ENCODE data around the gene FLACC1.
"Not testable (repeated sequence)": the region's sequence is repeated elsewhere in the genome, so short reads cannot be mapped to it uniquely, and the experiment has no call there.

FLACC1 gene, protein sequence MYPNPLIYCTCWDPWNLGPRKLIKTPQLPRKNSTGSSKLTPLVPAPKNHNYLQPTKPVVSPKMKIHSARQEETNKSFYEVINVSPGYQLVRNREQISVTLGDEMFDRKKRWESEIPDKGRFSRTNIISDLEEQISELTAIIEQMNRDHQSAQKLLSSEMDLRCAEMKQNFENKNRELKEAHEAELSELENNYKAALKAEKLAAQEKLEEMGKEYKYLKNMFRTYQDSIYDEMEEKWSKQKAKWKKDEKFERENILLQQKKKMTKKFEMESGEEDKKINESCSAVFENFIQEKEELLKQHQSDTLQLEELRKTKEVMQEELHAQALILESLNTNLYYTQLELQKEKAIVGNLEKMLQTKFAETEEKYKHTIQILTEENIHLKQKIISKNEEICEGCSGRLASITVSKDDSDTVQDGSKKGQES

GRCh38 chr2:201357221-201357620, at the start of gene FLACC1:
TSS of gene FLACC1 (minus strand) at chr2:201357345. CDS start at chr2:201351404, 5,941 bp downstream.
- DNase-seq (ENCODE audit: low read depth) = no peak

DNA sequence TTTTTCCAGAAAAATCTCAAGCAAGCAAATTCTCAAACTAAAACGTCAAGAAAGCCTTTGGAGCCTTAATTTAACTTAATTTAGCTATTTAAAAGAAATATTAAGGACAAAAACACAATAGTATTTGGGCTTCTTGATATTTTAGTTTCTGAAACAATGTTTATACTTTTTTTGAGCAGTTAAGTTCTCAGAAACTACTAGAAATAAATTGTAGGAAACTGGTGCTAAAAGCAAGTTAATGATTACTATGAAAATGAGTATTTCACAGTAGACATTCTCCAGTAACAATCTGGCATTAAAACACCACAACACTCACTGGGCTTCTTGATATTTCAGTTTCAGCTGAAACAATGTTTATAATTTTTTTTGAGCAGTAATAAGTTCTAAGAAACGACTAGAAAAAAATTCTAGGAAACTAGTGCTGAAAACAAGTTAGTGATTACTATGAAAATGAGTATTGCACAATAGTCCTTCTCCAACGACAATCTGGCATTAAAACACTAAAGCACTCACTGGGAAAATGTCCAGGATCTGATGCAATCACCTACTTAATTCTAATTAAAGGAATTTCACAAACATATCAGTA, 49.0 kb upstream of the FLACC1 start:
- DNase-seq (ENCODE audit: low read depth) = no peak

- no peak for DNase-seq (ENCODE audit: low read depth)
Observed at GRCh38 chr2:201404699-201405280, 47.6 kb upstream of the FLACC1 start.

- DNase-seq (ENCODE audit: low read depth) = no peak
Observed at GRCh38 chr2:201403880-201404279, 46.7 kb upstream of the FLACC1 start.

DNA sequence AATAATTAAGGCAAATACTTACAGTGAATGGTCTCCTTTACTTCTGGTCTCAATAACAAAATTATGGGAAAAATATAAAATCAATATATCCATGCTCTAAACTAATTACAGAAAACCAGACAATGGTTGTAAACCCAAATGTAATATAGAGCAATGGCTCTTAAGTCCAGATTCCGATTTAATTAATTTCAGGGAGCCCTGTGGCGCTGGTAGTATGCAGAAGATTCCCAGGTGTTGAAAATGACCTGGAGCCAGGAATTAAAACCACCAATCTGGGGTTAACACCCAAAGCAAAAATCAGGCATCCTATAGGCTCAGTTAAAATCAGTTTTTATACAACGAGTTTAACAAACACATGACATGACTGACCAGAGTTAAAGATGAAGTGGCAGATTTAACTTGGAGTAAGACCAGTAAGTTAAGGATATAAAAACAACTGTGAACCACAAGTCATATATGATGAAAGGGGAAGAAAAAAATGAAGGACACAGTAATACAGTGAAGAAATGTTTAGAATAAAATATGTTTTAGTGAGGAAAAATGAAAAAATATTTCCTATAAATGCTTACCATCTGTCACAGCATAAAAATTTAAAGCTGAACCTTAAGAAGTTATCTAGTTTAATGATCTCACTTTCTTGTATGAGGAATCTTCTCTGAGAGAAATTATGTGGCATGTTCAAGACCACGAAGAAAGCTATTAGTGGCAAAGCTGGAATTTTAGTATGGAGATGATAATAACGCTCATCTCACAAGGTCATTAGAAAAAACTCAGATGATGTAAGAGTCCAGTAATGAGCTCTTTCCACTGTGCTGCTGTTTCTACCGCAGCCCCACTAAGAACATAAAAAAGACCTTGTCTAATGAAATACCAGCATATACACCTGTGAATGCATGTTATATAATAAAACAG, 45.8 kb upstream of the FLACC1 start:
- DNase-seq (ENCODE audit: low read depth) = no peak

DNA sequence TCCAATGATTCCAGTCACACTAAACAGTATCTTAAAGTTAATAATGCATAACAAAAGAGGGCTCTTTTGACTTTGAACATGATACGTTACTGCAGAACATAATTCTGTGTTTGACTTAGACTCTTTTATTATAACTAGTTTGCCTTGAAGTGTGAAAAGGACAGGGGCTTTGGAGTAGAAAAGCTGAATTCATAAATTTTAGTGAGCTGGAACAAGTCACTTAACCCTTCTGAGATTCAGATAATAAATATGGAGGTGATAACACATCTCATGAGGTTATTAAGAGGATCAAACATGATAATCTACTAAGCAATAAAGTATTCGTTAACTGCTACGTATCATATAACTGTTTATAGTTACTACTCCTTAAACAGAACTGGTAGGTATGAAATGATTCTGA, 44.7 kb upstream of the FLACC1 start:
- DNase-seq (ENCODE audit: low read depth) = no peak

DNA sequence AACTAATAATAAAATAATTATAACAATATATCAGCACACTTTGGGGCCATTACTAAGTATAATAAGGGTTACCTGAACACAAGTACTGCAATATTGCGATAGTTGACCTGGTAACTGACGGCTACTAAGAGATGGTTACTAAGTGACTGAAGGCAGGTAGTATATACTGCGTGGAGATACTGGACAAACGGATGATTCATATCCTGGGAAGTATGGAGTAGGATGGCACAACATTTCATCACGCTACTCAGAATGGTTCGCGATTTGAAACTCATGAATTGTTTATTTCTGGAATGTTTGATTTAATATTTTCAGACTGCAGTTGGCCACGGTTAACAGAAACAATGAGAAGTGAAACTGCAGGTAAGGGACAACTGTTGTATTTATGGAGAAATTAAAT, 39.5 kb upstream of the FLACC1 start:
- no peak for DNase-seq (ENCODE audit: low read depth)

DNA sequence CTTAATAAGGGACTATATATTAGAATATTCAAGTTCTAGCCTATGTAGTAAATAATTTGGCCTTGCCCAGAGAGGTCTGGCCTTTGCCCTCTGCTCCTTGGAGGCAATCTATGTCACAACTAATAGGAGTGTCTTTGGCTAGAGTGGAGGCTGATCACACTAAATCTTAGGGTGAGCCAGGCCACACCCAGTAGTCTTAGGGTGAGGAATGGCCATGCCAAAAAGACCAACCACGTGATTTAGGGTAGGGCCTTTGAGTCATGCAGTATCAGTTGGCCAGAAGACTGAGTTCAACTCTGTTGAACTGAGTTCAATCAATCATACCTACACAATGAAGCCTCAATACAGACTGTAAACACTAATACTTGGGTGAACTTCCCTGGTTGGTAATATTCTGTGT, 26.0 kb upstream of the FLACC1 start:
- no peak for DNase-seq (ENCODE audit: low read depth)

DNA sequence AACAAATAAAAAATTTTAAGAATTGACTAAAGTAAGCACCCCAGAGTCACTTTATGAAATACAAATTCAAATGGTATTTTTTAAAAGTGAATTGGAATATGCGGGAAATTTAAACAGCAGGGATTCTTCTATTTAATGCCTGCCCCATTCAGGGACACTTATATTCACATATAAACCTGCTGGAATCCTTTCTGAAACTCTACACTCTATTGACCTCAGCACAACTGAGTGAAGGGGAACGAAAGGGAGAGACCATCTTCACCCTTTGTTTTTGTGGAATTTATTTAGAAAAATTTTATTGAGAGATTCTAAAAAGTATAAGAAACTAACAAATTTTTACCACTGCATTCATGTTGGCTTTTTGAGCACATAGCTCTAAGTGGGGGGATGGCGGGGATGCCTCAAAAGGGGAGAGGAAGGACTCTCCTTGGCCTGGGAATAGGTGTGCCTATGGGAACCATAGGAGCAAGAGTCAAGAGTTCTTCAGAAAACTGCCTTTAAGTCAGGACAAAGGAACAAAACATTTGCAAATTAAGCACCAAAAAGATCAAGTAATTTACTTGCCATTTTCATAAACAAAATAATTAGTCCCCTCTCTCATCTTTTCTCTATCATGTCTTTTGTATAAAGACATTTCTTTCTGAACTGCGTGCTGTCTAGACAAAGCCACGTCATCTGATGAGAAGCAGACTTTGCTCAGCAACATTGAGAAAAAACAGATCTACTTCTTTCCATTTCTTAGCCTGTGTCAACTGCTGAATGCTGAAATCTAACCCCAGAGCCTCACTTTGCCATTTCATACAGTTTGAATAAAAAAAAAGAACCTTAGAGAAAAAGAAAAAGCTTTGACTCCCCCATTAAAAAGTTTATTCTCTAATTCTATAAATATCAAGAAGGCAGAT, 21.6 kb upstream of the FLACC1 start:
- no peak for DNase-seq (ENCODE audit: low read depth)

GRCh38 chr2:201377218-201377617, 20.1 kb upstream of the FLACC1 start:
- no peak for DNase-seq (ENCODE audit: low read depth)

DNA sequence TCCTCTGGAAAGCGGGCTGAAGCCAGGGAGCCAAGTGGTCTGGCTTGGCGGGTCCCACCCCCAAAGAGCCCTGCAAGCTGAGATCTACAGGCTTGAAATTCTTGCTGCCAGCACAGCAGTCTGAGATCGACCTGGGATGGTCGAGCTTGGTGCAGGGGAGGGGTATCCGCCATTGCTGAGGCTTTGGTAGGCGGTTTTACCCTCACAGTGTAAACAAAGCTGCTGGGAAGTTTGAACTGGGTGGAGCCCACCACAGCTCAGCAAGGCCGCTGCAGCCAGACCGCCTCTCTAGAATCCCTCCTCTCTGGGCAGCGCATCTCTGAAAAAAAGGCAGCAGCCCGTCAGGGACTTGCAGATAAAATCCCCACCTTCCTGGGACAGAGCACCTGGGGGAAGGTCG, 12.6 kb upstream of the FLACC1 start:
- no peak for DNase-seq (ENCODE audit: low read depth)

DNA sequence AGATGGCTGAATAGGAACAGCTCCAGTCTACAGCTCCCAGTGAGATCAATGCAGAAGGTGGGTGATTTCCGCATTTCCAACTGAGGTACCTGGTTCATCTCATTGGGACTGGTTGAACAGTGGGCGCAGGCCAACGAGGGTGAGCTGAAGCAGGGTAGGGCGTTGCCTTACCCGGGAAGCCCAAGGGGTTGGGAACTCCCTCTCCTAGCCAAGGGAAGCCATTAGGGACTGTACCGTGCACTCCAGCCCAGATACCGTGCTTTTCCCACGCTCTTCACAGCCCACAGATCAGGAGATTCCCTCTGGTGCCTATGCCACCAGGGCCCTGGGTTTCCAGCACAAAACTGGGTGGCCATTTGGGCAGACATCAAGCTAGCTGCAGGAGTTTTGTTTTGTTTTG, 12.2 kb upstream of the FLACC1 start:
- DNase-seq (ENCODE audit: low read depth) = not testable (repeated sequence)

GRCh38 chr2:201366146-201366545, 9.0 kb upstream of the FLACC1 start:
- DNase-seq (ENCODE audit: low read depth) = no peak

DNA sequence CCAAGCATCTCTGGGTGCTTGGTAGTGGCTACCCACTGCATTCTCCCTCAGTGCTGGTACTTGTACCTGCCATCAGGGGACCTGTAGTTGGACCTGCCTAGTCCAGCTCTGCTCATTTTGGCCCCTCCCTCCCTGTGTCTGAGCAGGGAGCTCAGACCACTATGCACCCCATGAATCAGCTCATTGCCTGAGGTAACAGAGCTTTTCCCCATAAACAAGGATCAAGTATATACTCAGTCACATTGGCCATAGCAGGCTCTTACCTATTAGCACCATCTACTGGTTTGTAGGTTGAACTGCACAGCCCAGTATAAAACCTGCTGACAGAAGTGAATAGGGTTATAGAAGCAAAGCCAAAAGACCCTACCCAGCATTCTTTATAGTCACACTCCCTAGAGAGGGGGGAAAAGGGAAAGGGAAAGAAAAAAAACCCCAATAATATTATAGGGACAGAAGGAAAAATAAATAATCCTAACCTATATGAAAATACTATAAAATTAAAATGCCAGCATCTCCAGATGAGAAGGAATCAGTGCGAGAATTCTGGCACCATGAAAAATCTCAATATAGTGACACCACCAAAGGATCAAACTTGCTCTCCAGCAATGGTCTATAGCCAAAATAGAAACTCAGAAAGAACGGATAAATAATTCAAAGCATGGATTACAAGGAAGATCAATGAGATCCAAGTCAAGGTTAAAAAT, 6.9 kb upstream of the FLACC1 start:
- DNase-seq (ENCODE audit: low read depth) = no peak

GRCh38 chr2:201362396-201362795, 5.3 kb upstream of the FLACC1 start:
- DNase-seq (ENCODE audit: low read depth) = no peak

DNA sequence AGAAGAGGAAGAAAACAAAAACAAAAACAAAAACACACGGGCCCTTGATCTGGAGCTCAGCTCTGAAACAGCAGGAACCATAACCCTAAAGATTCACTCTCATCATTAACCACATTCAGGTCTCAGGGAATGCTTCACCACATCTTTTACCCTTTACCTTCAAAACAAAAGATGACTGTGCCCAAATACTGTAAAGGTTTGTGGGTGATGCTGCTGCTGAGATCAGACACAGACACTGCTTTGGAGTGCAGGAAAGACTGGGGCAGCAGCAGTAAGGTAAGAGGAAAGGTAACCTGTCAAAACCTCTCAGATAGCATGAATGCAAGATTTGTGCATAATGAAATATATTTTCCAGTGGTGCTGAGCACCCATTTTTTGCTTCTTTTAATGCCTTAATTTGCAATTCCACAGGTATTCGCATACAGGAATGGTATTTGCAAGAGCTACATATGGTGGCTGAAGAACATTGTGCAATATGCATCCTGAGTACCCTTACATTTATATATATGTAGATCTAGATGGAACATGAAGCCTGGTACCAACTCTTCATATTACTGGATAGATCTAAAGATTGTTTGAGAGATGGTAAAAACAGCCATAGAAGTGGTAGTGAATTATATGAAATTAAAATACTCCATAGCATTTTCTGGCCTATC, 4.1 kb upstream of the FLACC1 start:
- DNase-seq (ENCODE audit: low read depth) = no peak

DNA sequence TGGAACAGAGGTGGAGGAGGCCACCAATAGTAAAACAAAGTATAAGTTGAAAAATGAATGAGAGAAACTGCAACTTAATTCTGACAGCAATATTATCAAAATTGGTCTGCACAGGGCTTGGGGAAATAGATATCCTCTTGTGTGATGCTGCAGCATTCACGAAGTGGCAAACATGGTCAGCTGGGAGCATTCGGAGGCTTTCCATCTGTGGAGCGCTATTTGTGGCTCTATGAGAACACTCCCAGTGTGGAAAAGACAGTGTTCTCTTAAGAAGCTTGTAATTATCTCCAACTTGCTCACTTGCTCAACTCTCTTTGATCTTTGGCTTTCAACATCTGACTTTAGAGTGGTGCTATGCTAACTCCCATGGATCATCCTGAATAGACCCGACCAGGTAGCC, 3.1 kb upstream of the FLACC1 start:
- DNase-seq (ENCODE audit: low read depth) = no peak

- no peak for DNase-seq (ENCODE audit: low read depth)
Observed at GRCh38 chr2:201358684-201359083, 1.5 kb upstream of the FLACC1 start.

DNA sequence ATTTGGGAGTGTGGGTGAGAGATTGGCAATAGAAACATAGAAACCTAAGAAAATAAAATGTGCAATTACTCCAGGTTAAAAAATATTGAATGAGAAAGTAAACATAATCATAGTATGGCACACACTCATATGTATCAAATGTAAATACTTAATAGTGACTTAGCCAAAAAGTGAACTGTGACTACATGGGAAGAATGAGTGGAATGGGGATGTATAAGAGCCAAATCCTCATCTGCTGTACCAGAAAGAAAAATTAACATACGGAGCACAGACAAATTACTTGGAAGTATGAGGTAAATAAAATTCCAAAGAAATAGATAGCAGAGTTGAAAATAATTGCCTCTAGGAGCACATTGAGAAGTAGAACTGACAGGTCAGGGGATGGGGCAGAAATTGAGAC, 4.0 kb downstream of the FLACC1 start:
- DNase-seq (ENCODE audit: low read depth) = no peak

DNA sequence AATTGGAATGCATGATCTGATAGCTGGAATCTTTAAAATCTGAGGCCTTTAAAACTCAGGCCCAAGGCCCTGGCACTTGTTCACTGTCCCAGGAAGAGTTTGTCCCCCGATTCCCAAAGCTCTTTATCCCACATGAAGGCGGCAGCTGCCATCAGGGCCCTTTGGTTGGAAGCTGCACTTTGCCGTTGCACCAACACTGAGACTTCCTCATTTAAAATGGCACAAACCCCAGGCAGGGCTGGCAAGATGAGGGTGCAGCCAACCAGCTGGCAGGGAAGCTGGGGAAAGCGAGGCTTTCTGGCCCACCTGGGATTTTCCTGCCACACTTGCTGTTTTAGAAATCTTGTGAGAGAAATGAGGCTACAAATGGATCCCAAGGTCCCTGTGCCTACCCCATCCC, 6.3 kb downstream of the FLACC1 start:
- DNase-seq (ENCODE audit: low read depth) = no peak

All from stimulated activated CD8-positive, alpha-beta memory T cell treated with anti-CD3 and anti-CD28 coated beads, Interleukin-12 subunit alpha, Interleukin-12 subunit beta, amount 100 ng/mL, for 1 hour (primary cell).